ENCODE measurements around the gene SSH2.

DNA sequence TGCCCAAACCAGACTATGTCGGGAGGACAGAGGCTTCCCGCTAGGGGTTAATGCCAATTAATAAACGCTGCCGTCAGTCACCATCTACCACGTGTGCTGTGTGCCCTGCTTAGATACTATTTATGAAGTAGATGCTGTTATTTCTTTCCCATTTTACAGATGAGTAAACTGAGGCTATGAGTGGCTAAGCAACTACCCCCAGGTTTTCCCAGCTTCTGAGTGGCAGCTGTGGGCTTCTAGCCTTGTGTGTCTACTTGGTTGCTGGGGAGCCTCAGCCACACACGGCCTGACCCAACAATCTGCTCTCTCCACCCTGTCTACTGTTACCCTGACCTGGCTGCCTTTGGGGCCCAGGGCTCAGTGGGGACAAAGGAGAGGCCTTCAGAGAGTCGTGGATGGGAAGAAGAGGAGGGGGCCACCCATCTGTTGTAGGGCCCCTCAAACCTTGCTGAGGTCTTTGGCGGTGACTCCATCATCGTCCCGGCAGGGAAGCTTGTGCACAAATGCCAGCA is 347.7 kb downstream of the SSH2 start:
- TF ChIP-seq, protein P1, sequence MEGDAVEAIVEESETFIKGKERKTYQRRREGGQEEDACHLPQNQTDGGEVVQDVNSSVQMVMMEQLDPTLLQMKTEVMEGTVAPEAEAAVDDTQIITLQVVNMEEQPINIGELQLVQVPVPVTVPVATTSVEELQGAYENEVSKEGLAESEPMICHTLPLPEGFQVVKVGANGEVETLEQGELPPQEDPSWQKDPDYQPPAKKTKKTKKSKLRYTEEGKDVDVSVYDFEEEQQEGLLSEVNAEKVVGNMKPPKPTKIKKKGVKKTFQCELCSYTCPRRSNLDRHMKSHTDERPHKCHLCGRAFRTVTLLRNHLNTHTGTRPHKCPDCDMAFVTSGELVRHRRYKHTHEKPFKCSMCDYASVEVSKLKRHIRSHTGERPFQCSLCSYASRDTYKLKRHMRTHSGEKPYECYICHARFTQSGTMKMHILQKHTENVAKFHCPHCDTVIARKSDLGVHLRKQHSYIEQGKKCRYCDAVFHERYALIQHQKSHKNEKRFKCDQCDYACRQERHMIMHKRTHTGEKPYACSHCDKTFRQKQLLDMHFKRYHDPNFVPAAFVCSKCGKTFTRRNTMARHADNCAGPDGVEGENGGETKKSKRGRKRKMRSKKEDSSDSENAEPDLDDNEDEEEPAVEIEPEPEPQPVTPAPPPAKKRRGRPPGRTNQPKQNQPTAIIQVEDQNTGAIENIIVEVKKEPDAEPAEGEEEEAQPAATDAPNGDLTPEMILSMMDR (conservative IDR thresholded peaks at IDR 0.05; ENCODE audit: low read length) = no peak
- TF ChIP-seq EZH2phosphoT487 (IDR thresholded peaks at IDR 0.05; ENCODE audit: borderline replicate concordance, low read depth, low read length) = no peak

Measured in OCI-LY7 (cell line).